ENCODE results near the gene MEI4.
"Not testable (repeated sequence)": the region's sequence is repeated elsewhere in the genome, so short reads cannot be mapped to it uniquely, and the experiment has no call there.

MEI4 gene

GRCh38 chr6:77652739-77653138 lies at the start of gene MEI4:
MEI4 (plus strand) TSS chr6:77653039; CDS start chr6:77690672, 37,633 bp downstream.
- DNase-seq = no peak

- DNase-seq = no peak
Measured at GRCh38 chr6:77604476-77604875, 48.4 kb upstream of the MEI4 start.

DNA sequence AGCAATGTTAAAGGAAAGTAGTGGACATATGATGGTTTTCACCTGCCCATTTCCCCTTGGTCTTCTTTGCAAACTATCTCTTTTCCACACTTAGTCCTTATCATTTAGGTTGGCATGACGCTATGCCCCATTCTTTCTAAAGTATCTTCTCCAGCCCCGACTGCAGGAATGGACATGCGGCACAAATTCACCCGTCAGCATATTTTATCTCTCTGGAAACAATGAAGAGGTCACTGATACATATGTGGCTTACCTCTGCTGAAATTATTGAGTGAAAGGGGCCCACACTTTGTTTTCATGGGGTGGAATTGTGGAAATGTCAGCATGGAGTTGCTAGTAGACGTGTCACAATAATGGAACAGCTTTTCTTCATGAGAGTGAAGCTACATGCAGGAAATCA lies 45.8 kb upstream of the MEI4 start:
- no peak for DNase-seq

DNA sequence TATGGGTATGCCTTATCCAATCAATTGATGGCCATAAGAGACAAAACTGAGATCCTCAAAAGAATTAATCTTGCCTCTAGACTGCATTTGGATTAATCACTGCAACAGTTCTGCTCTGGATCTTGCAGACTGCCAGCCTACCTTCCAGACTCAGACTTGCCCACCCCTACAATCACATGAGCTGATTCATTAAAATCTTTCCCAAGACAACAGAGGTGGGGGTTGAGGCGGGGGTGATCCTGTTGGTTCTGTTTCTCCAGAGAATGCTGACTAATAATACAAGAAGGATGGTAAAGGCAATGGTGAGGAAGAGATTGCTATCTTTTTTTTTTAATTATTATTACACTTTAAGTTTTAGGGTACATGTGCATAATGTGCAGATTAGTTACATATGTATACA lies 43.7 kb upstream of the MEI4 start:
- DNase-seq = no peak

DNA sequence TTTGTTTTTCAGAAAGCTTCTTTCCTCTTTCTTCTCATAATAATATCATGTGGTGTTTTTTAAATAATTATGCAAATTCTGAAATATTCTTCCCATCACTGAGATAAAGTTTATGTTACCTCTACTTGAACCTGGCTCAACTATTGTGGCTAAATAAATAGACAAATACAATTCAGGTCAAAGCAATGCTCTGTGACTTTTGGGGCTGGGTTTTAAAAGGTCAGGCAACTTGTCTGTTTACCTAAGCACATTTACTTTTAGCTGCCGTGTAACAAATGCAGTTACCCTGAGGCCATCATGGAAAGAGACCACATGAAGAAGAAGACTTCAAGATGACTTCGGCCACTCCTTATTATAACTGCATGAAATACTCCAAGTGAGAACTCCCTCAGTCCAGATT lies 33.7 kb upstream of the MEI4 start:
- DNase-seq = no peak

GRCh38 chr6:77620278-77620882 lies 32.5 kb upstream of the MEI4 start:
- peak; percentile 68 for DNase-seq

GRCh38 chr6:77624515-77624914 lies 28.3 kb upstream of the MEI4 start:
- DNase-seq = no peak

DNA sequence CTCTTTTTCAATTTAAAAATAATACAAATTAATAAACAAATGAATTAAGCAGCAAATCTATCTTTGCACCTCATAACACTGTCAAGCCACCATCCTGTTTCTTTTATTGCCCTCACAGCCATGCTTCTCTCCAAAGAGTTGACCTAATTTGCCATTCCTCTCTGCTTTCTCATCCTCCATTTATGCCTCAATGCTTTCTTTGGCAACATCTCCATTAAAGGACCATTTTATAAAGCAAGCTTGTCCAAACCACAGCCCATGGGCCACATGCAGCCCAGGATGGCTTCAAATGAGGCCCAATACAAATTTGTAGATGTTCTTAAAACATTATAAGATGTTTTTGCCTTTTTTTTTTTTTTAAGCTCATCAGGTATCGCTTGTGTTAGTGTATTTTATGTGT lies 26.4 kb upstream of the MEI4 start:
- no peak for DNase-seq

DNA sequence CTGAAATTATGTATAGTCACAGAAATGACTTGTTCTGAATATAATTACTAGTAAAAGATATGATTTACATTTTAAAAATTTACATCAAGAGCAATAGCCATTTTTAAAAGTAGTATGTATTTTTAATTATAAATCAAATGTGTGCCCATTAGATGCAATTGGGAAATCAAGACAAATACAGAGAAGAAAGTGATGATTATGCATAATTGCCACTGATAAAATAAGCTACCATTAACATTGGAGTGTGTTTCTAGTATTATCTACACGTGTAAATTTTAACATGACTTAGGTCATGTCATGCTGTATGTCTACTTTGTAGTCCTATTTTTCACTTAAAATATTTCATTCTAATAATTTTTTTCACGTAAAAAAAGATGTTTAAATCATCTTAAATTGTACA lies 22.8 kb upstream of the MEI4 start:
- no peak for DNase-seq

GRCh38 chr6:77633471-77633870 lies 19.4 kb upstream of the MEI4 start:
- DNase-seq = no peak

DNA sequence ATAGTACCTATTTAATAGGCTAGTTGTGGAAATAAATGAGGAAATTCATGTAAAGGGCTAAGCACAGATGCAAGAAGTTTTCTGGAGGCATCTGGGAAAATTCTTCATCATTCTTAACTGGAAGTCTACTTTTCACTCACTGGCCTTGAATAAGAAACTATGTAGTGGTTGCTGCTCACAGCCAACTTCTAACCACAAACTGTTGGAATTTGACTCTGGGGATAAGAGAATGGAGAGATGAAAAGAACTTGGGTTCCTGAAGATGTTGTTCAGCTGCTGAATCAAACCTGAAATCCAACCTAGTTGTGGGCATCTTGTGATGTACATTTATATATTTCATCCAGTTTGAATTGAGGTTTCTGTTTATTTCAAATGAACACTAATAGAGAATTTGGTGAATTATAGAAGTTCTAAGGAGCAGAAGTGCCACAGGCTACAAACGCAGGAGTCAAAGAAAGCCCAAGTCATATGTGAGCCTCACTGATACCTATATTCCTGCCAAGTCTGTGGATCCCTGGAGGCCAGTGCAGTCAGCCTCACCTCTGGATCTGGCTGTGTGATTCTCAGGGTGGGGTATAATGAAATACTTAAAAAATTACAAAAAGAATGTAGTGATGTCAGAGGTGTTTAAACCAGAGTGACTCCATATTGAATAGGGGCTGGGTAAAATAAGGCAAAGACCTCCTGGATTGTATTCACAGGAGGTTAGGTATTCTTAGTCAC lies 18.7 kb upstream of the MEI4 start:
- no peak for DNase-seq

- no peak for DNase-seq
Measured at GRCh38 chr6:77638129-77638830, 14.6 kb upstream of the MEI4 start.

- peak; percentile 9 for DNase-seq
Measured at GRCh38 chr6:77644102-77644705, 8.6 kb upstream of the MEI4 start.

DNA sequence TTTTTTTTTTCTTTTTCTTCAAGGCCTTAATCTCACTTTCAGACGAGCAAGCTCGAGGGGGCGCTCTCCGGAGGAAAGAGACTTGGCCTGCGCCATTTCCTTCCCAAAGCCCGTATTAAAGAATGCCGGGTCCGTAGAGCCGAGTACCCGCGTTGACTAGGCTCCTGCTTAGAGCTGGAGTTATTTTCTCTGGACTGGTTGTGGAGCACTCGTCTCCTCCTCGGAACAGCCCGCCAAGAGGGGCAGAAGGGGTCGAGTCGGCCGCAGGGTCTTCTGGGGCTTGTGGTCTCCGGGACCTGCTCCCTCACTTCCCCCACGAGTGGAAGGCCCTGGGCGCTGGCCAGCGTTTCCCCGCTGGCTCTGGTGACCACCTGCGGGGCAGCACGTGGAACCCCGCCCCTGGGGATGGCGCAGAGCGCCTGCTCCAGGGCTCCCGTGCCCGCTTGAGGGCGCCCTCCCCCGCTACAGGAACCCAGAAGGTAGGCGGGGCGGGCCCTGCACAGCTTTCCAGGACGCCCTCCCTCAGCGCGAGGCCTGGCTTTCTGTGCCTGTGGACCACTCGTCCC lies 2.7 kb upstream of the MEI4 start:
- DNase-seq = no peak

DNA sequence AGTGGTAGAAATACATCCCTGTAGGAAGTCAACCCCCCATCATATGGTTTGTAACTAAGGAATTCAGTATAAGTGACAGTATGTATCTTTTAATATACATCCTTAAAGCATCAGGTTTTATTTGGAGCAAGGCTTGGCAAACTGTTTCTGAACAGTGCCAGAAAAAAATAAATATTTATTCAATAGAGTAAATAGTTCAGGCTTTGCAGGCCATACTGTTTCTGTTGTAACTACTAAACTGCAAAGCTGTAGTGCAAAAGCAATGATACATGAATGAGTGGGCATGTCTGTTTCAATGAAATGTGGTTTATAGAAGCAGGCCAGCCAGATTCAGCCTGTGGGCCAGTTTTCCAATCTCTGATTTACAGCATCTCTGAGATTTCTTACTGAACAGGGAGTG lies 977 bp downstream of the MEI4 start:
- DNase-seq = no peak

DNA sequence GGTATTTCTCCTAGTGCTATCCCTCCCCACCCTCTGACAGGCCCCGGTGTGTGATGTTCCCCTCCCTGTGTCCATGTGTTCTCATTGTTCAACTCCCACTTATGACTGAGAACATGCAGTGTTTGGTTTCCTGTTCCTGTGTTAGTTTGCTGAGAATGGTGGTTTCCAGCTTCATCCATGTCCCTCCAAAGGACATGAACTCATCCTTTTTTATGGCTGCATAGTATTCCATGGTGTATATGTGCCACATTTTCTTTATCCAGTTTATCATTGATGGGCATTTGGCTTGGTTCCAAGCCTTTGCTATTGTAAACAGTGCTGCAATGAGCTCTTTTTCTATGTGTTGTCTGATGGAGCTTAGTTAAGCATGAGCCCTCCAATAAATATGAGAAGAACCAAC lies 2.2 kb downstream of the MEI4 start:
- DNase-seq = not testable (repeated sequence)

DNA sequence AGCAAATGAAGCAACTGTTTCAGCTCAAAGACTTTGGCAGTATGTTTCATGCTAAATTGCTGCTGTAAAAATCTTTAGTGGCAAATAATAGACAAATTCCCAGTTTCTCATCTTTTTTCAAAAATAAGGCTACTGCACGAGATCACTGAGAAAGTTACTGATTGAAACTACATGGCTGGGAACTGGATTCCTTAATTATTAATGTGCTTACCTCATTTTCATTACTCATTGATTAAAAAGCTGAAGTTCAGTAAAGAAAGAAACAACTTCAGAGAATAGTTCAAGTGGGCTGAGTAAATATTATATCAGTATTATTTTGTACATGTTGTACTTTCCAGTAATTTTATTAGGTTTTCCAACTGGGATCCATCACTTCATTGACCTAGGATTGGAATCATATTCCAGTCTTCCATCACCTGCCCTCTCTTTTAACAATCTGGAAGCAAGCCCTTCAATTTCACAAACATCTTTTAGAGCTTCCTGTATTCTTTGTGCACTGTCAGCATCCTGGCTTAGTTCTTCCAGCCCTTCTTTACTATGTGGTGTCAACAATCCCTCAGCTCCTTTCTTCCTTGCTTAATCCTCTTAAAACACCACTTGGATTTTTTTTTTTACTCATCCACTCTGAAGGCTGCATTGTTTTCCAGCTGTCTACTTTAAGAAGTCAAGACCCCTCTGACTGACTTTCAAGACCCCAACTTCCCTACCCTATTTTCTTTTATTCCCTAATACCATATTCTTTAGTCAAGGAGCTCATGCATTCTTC lies 4.3 kb downstream of the MEI4 start:
- no peak for DNase-seq

- DNase-seq = no peak
Measured at GRCh38 chr6:77666340-77666739, 13.5 kb downstream of the MEI4 start.

- no peak for DNase-seq
Measured at GRCh38 chr6:77666846-77667245, 14.0 kb downstream of the MEI4 start.

- no peak for DNase-seq
Measured at GRCh38 chr6:77669913-77670312, 17.1 kb downstream of the MEI4 start.

DNA sequence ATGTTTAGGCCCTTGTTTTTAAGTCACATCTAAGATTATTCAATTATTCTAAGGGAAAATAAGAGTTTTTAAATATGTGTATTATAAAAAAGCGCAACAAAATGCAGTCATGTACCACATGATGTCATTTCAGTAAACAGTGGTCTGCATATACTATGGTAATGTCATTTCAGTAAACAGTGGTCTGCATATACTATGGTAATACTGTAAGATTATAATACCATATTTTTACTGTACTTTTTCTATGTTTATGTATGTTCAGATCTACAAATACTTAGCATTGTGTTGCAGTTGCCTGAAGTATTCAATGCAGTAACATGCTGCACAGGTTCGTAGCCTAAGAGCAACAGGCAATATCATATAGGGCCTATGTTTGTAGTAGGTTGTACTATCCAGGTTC lies 21.4 kb downstream of the MEI4 start:
- DNase-seq = no peak

DNA sequence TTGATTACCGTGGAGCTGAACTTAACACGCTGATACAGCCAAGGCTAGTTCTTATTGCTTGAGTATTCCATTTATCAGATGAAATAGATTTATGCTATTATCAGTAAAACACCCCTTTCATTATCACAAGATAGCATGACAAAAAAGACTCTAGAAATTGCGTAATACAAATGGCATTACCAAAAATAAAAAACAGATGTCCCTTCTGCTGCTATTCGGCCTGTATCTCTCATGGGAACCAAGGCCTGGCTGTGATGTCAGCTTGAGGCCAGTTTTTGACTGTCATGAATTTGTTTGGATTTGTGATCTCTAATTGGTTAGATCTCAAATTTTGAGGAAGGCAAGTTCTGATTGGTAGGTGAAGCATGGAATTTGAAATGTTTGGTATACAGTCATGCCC lies 25.2 kb downstream of the MEI4 start:
- no peak for DNase-seq

DNA sequence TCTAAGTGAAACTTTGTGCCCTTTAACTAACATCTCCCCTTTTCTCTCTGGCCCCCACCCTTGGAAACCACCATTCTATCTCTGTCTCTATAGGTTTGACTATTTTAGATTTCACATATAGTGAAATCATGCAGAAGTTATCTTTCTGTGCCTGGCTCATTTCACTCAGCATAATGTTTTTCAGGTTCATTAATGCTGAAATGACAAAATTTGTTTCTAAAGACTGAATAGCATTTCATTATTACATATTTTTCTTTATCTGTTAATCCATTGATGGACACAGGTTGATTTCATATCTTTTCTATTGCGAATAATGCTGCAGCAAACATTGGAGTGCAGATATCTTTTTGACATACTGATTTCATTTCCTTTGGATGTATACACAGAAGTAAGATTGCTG lies 30.7 kb downstream of the MEI4 start:
- no peak for DNase-seq
